Measurements from ENCODE around the gene MSH6. TPM values are rescaled to one million over a fixed set of nuclear protein-coding genes. Genes with fewer than 3 reads are reported as not detected.

MSH6 gene
- total RNA-seq, 1 experiment from 2014 or later, result 275 TPM

DNA sequence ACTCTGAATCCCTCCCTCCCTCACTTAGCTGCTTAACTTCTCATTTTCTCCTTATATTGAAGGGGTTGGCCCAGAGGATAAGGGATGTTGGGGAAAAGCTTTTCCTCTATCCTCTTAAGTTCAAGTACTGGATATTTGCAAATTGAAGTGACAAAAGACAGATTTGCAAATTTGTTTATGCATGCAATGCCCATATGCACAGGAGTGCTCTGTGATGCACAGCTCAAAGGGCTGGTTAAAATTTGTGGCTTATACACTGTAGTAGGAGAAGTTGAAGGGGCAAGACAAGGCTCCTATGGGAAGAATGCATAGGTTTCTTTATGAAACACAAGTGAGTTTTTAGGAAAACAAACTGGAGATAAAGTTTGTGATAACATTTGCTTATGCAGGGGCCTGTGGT, 8.4 kb upstream of the MSH6 start:
- Mint-ChIP-seq H3K27ac (no peak overlapping the region; the same call in 1 of the 2 replicates), H3K4me3 (no peak overlapping the region), H3K9me3 (peaks cover 6% of the 10 kb centered on the region), H3K36me3 (peaks cover 5% of the 10 kb centered on the region), H3K27me3 (ENCODE audit: low read depth) (no peaks in the 10 kb centered on the region), H3K4me1 (peaks cover 24% of the 10 kb centered on the region)
- ChIA-PET POLR2A (no interaction called here), CTCF (no interaction called here)
- ATAC-seq (no peak), DNase-seq (ENCODE audit: low spot score) (no peak)
- TF ChIP-seq NFYB (CRISPR knock-in tag; conservative IDR thresholded peaks at IDR 0.05; ENCODE audit: low read depth) (no peak), ZNF219 (CRISPR knock-in tag; IDR thresholded peaks at IDR 0.05; ENCODE audit: borderline replicate concordance) (no peak), HMGA2 (CRISPR knock-in tag; IDR thresholded peaks at IDR 0.05) (no peak), GTF2I (CRISPR knock-in tag; conservative IDR thresholded peaks at IDR 0.05) (no peak), TEAD4 (CRISPR knock-in tag; IDR thresholded peaks at IDR 0.05) (no peak), SP1 (CRISPR knock-in tag; conservative IDR thresholded peaks at IDR 0.05) (no peak), ELF4 (CRISPR knock-in tag; IDR thresholded peaks at IDR 0.05; ENCODE audit: low read depth) (no peak), PRRX2 (CRISPR knock-in tag; IDR thresholded peaks at IDR 0.05) (no peak), FOXP1 (CRISPR knock-in tag; IDR thresholded peaks at IDR 0.05; ENCODE audit: borderline replicate concordance) (no peak)
- TF ChIP-seq, protein P1, sequence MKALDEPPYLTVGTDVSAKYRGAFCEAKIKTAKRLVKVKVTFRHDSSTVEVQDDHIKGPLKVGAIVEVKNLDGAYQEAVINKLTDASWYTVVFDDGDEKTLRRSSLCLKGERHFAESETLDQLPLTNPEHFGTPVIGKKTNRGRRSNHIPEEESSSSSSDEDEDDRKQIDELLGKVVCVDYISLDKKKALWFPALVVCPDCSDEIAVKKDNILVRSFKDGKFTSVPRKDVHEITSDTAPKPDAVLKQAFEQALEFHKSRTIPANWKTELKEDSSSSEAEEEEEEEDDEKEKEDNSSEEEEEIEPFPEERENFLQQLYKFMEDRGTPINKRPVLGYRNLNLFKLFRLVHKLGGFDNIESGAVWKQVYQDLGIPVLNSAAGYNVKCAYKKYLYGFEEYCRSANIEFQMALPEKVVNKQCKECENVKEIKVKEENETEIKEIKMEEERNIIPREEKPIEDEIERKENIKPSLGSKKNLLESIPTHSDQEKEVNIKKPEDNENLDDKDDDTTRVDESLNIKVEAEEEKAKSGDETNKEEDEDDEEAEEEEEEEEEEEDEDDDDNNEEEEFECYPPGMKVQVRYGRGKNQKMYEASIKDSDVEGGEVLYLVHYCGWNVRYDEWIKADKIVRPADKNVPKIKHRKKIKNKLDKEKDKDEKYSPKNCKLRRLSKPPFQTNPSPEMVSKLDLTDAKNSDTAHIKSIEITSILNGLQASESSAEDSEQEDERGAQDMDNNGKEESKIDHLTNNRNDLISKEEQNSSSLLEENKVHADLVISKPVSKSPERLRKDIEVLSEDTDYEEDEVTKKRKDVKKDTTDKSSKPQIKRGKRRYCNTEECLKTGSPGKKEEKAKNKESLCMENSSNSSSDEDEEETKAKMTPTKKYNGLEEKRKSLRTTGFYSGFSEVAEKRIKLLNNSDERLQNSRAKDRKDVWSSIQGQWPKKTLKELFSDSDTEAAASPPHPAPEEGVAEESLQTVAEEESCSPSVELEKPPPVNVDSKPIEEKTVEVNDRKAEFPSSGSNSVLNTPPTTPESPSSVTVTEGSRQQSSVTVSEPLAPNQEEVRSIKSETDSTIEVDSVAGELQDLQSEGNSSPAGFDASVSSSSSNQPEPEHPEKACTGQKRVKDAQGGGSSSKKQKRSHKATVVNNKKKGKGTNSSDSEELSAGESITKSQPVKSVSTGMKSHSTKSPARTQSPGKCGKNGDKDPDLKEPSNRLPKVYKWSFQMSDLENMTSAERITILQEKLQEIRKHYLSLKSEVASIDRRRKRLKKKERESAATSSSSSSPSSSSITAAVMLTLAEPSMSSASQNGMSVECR (CRISPR knock-in tag; IDR thresholded peaks at IDR 0.05; ENCODE audit: borderline replicate concordance), result no peak
- TF ChIP-seq, protein P2, sequence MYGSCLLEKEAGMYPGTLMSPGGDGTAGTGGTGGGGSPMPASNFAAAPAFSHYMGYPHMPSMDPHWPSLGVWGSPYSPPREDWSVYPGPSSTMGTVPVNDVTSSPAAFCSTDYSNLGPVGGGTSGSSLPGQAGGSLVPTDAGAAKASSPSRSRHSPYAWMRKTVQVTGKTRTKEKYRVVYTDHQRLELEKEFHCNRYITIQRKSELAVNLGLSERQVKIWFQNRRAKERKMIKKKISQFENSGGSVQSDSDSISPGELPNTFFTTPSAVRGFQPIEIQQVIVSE (CRISPR knock-in tag; IDR thresholded peaks at IDR 0.05; ENCODE audit: borderline replicate concordance), result no peak
- TF ChIP-seq, protein P3, sequence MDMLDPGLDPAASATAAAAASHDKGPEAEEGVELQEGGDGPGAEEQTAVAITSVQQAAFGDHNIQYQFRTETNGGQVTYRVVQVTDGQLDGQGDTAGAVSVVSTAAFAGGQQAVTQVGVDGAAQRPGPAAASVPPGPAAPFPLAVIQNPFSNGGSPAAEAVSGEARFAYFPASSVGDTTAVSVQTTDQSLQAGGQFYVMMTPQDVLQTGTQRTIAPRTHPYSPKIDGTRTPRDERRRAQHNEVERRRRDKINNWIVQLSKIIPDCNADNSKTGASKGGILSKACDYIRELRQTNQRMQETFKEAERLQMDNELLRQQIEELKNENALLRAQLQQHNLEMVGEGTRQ (CRISPR knock-in tag; IDR thresholded peaks at IDR 0.05), result no peak

DNA sequence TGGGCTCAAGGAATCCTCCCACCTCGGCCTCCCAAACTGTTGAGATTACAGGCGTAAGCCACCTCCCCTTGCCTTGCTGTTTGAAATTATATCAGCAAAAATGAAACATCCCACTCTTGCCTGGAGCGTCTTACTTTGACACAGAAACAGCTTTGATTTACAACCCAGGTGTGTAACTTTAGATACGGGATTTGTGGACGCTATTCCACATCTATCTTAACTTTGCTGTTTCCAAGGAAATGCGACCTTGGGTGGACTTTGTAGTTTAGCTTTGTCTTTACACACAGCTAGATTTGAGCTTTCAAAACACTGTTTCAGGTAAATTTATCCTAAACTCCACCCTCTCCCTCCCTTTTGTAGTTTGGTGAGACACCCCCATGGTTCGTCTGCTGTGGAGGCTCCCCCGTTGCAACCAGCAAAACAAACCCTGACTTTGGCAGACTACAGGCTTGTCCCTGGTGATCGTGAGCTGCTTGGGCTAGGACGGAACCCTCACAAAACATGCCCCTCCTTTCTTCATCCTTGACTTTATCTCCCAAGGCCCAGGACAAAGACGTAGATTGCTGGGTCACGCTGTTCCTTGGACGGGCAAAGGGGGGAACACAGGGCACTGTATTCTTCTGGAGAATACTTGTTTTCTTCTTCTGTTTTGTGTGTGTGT, 5.5 kb upstream of the MSH6 start:
- ATAC-seq, result peak; percentile 23
- Mint-ChIP-seq H3K4me1 (peaks cover 27% of the 10 kb centered on the region), H3K9me3 (no peaks in the 10 kb centered on the region), H3K27me3 (ENCODE audit: low read depth) (0 out of 2 replicates have a peak, but pooled peaks cover 3% of the 10 kb centered on the region), H3K36me3 (no peaks in the 10 kb centered on the region), H3K27ac (no peak overlapping the region), H3K4me3 (no peak overlapping the region)
- no peak for DNase-seq (ENCODE audit: low spot score)
- POLR2A ChIA-PET, result no interaction called here
- CTCF ChIA-PET, result interaction anchor here (1.2 to 2.1 kb wide), 3 partner anchors 10 to 340 kb away, joined by 3 to 11 read pairs (median 4); no protein-coding TSS in a partner anchor
- TF ChIP-seq GABPB1 (CRISPR knock-in tag; IDR thresholded peaks at IDR 0.05) (no peak), ATF1 (CRISPR knock-in tag; IDR thresholded peaks at IDR 0.05) (no peak), GRHL2 (CRISPR knock-in tag; IDR thresholded peaks at IDR 0.05; ENCODE audit: insufficient replicate concordance, severe bottlenecking) (no peak), CREB1 (CRISPR knock-in tag; IDR thresholded peaks at IDR 0.05) (no peak)
- TF ChIP-seq, protein P4, sequence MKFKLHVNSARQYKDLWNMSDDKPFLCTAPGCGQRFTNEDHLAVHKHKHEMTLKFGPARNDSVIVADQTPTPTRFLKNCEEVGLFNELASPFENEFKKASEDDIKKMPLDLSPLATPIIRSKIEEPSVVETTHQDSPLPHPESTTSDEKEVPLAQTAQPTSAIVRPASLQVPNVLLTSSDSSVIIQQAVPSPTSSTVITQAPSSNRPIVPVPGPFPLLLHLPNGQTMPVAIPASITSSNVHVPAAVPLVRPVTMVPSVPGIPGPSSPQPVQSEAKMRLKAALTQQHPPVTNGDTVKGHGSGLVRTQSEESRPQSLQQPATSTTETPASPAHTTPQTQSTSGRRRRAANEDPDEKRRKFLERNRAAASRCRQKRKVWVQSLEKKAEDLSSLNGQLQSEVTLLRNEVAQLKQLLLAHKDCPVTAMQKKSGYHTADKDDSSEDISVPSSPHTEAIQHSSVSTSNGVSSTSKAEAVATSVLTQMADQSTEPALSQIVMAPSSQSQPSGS (CRISPR knock-in tag; IDR thresholded peaks at IDR 0.05; ENCODE audit: borderline replicate concordance, low read depth), result no peak
